K562 (cell line): ENCODE results near the gene CD37. TPM values are rescaled to one million over a fixed set of nuclear protein-coding genes. Genes with fewer than 3 reads are reported as not detected.

Experiments
- ATAC-seq: fragments of 200-7000 bp; cut with Tn5 transposase; 3 replicates; pipeline ENCODE4 v1.9.1; 2020; ENCODE audit warnings: moderate library complexity
- BruUV-seq: library from RNA; stranded (reverse); fragments of 400-500 nt; replicated peaks from 2 replicates; lab custom pipeline; 2021; lab: Mats Ljungman, UMichigan
- CTCF ChIA-PET: fragments of 300-600 bp; formaldehyde crosslinking; extraction: SDS; loops from one replicate; lab custom pipeline; 2021; ENCODE audit warnings: low intra/inter-chr PET ratio; lab: Yijun Ruan, JAX
- POLR2A ChIA-PET: fragments of 300-600, 350-650 bp; sonication (Branson Sonifier 250); formaldehyde crosslinking; extraction: SDS; loops from one replicate; lab custom pipeline; 2021; ENCODE audit warnings: antibody characterized with exemption, inconsistent platforms; lab: Yijun Ruan, JAX
- DNase-seq, 4 experiments: peaks; one replicate each; pipeline versions ENCODE4 v3.0.0 to v3.0.0-alpha.2; 2011 to 2018; ENCODE audit warnings: low spot score in 3 of 4, mixed read lengths in 3 of 4; ENCODE audit errors: extremely low read depth in 1 of 4
- FAIRE-seq: peaks from 2 replicates; lab custom pipeline; 2011; peaks lifted over from hg19 to GRCh38; lab: Jason Lieb, UNC
- H2AFZ ChIP-seq: 2 replicates; pipeline ENCODE4 v1.6.0; 2011; ENCODE audit warnings: low read depth, low read length, control low read depth, inconsistent platforms
- H3K27ac ChIP-seq: fragments of 200-600 bp; 3 replicates; pipeline ENCODE4 v1.8.0; 2011; ENCODE audit warnings: low read depth, mild to moderate bottlenecking, control low read depth, inconsistent platforms, low read length, moderate library complexity, mixed read lengths; ENCODE audit errors: extremely low read depth
- H3K27me3 ChIP-seq, 2 experiments: fragments of 300-600 bp in 1 of 2; 2 replicates in 1 of 2; 3 replicates in 1 of 2; pipeline versions ENCODE4 v1.6.0 to v1.8.0; 2011; ENCODE audit warnings: inconsistent platforms in 2 of 2, low read length in 2 of 2, mild to moderate bottlenecking in 1 of 2, mixed read lengths in 1 of 2, moderate library complexity in 1 of 2; ENCODE audit not compliant: control insufficient read depth in 2 of 2, insufficient read depth in 2 of 2
- H3K36me3 ChIP-seq: fragments of 300-600 bp; 3 replicates; pipeline ENCODE4 v1.8.0; 2011; ENCODE audit warnings: mild to moderate bottlenecking, low read length, inconsistent platforms; ENCODE audit not compliant: control insufficient read depth, insufficient read depth
- H3K4me1 ChIP-seq, 2 experiments: fragments of 200-600 bp in 1 of 2; replicated peaks in 1 of 2; 2 replicates in 1 of 2; 3 replicates in 1 of 2; pipeline versions ENCODE4 v1.5.1 to v1.8.0; 2011; ENCODE audit warnings: inconsistent platforms in 2 of 2, low read length in 2 of 2, mild to moderate bottlenecking in 1 of 2, mixed read lengths in 1 of 2, moderate library complexity in 1 of 2; ENCODE audit not compliant: control insufficient read depth in 2 of 2, insufficient read depth in 2 of 2
- H3K4me2 ChIP-seq: 2 replicates; pipeline ENCODE4 v1.6.1; 2011; ENCODE audit warnings: low read length, control low read depth, inconsistent platforms, mixed read lengths; ENCODE audit not compliant: insufficient read depth
- H3K4me3 ChIP-seq: fragments of 200-600 bp; sonication (generic), shearing (Covaris generic); 2 replicates; pipeline ENCODE4 v1.5.1; 2016; ENCODE audit warnings: control low read depth, inconsistent platforms
- H3K79me2 ChIP-seq: fragments of 200-600 bp; 3 replicates; pipeline ENCODE4 v1.8.0; 2011; ENCODE audit warnings: low read length, inconsistent platforms; ENCODE audit not compliant: control insufficient read depth, insufficient read depth
- H3K9ac ChIP-seq, 2 experiments: 2 replicates each; pipeline versions ENCODE4 v1.6.0 to v1.6.1; 2011; ENCODE audit warnings: low read depth in 2 of 2, low read length in 2 of 2, control low read depth in 1 of 2, inconsistent platforms in 1 of 2, mild to moderate bottlenecking in 1 of 2, mixed read lengths in 1 of 2; ENCODE audit not compliant: insufficient read depth in 1 of 2
- H3K9me1 ChIP-seq: one replicate; pipeline ENCODE4 v1.6.0; 2011; ENCODE audit warnings: inconsistent platforms, mild to moderate bottlenecking, low read length, moderate library complexity; ENCODE audit not compliant: control insufficient read depth, insufficient read depth
- H3K9me3 ChIP-seq: replicated peaks from 2 replicates; pipeline ENCODE4 v1.5.1; 2011; ENCODE audit warnings: low read depth, low read length, inconsistent platforms; ENCODE audit not compliant: control insufficient read depth, insufficient read depth
- H4K20me1 ChIP-seq: replicated peaks from 2 replicates; pipeline ENCODE4 v1.6.1; 2011; ENCODE audit warnings: low read length, inconsistent platforms, mixed read lengths; ENCODE audit not compliant: control insufficient read depth, insufficient read depth
- BRD4 ChIP-seq: fragments of 200-600 bp; sonication (generic); IDR thresholded peaks from 2 replicates; pipeline ENCODE4 v1.6.1; 2017; ENCODE audit warnings: inconsistent platforms
- NCOA2 ChIP-seq, 2 experiments: fragments of 450-650 bp; IDR thresholded peaks; 2 replicates each; pipeline ENCODE4 v1.6.1; 2018; ENCODE audit warnings: mild to moderate bottlenecking in 2 of 2, moderate library complexity in 1 of 2; ENCODE audit not compliant: partially characterized antibody in 2 of 2
- POLR2B ChIP-seq: fragments of 450-650 bp; IDR thresholded peaks from 2 replicates; pipeline ENCODE4 v1.6.1; 2018; ENCODE audit warnings: low read depth; ENCODE audit not compliant: partially characterized antibody
- SP1 ChIP-seq: sonication (generic); formaldehyde crosslinking; IDR thresholded peaks from 2 replicates; pipeline ENCODE4 v1.8.1; 2022; ENCODE audit warnings: mild to moderate bottlenecking, missing genetic modification reagents
- YBX1 ChIP-seq: fragments of 450-650 bp; IDR thresholded peaks from 2 replicates; pipeline ENCODE4 v1.7.1; 2016; ENCODE audit warnings: mild to moderate bottlenecking
- ZNF561 ChIP-seq: fragments of 450-650 bp; formaldehyde crosslinking; conservative IDR thresholded peaks from 2 replicates; pipeline ENCODE4 v1.4.0; 2020; ENCODE audit warnings: mild to moderate bottlenecking, moderate library complexity
- WGBS: fragments of 100-300 bp; shearing (Covaris generic); methylation state at CpG from one replicate; pipeline ENCODE4 v1.1.6; 2016; ENCODE audit warnings: low coverage, mixed read lengths; ENCODE audit not compliant: insufficient coverage; ENCODE audit errors: missing lambda C conversion rate; 5-methylcytosine and 5-hydroxymethylcytosine counted together
- in situ Hi-C: fragments of 300-500 bp; cut with MboI; formaldehyde crosslinking; loops from 4 replicates; pipeline ENCODE4 v1.15.0; 2018; ENCODE audit warnings: inconsistent platforms, mixed read lengths
- intact Hi-C: fragments of 100-400 bp; cut with micrococcal nuclease; formaldehyde crosslinking; loops from 2 replicates; pipeline ENCODE4 v1.14.2; 2022
- polyA plus RNA-seq, 8 experiments: library from polyadenylated mRNA; depleted of rRNA in 4 of 8; stranded (reverse) in 5 of 8; unstranded in 3 of 8; fragments of >200 nt; fragmentation: Nextera tagmentation in 2 of 8; fragmentation: Illumina TruSeq in 1 of 8; extraction: Ambion mirVana in 2 of 8; extraction: Trizol in 1 of 8; gene quantifications; 2 replicates each; pipeline versions ENCODE4 v1.2.1 to v1.2.3, GENCODE V29; 2011 to 2014; ENCODE audit warnings: inconsistent platforms in 1 of 8, missing spikeins in 1 of 8
- total RNA-seq, 7 experiments: library from RNA; depleted of rRNA in 6 of 7; stranded (reverse); fragments of >200 nt in 6 of 7; fragmentation: Illumina TruSeq in 2 of 7; extraction: Trizol in 2 of 7; gene quantifications; 2 replicates each; pipeline versions ENCODE4 v1.2.1 to v1.2.3, GENCODE V29; 2011 to 2021; ENCODE audit warnings: low replicate concordance in 1 of 7
- TF ChIP-seq, protein P1 (sequence below): fragments of 250-450 bp; sonication (Bioruptor Pico); IDR thresholded peaks from 2 replicates; pipeline ENCODE4 v1.4.0; 2020
- TF ChIP-seq, protein P2 (sequence below), 2 experiments: IDR thresholded peaks in 1 of 2; conservative IDR thresholded peaks in 1 of 2; 2 replicates each; pipeline ENCODE4 v1.6.1; 2016; ENCODE audit warnings: low read depth in 2 of 2, mild to moderate bottlenecking in 1 of 2, missing compliant biosample characterization in 1 of 2, missing genetic modification characterization in 1 of 2, moderate library complexity in 1 of 2
- TF ChIP-seq, protein P3 (sequence below): fragments of 450-650 bp; IDR thresholded peaks from 2 replicates; pipeline ENCODE4 v1.6.1; 2016; ENCODE audit warnings: borderline replicate concordance
- TF ChIP-seq, protein P4 (sequence below), 2 experiments: fragments of 450-650 bp; conservative IDR thresholded peaks; 2 replicates each; pipeline ENCODE4 v1.6.1; 2017; ENCODE audit warnings: mild to moderate bottlenecking in 2 of 2, moderate library complexity in 2 of 2

CD37 gene
- total and polyA plus RNA-seq, 9 of the 15 experiments (the other 6 are each of a cell fraction or from before 2014, with no cell fraction given), result 2.5 to 19.0 (median 7.4) TPM

DNA sequence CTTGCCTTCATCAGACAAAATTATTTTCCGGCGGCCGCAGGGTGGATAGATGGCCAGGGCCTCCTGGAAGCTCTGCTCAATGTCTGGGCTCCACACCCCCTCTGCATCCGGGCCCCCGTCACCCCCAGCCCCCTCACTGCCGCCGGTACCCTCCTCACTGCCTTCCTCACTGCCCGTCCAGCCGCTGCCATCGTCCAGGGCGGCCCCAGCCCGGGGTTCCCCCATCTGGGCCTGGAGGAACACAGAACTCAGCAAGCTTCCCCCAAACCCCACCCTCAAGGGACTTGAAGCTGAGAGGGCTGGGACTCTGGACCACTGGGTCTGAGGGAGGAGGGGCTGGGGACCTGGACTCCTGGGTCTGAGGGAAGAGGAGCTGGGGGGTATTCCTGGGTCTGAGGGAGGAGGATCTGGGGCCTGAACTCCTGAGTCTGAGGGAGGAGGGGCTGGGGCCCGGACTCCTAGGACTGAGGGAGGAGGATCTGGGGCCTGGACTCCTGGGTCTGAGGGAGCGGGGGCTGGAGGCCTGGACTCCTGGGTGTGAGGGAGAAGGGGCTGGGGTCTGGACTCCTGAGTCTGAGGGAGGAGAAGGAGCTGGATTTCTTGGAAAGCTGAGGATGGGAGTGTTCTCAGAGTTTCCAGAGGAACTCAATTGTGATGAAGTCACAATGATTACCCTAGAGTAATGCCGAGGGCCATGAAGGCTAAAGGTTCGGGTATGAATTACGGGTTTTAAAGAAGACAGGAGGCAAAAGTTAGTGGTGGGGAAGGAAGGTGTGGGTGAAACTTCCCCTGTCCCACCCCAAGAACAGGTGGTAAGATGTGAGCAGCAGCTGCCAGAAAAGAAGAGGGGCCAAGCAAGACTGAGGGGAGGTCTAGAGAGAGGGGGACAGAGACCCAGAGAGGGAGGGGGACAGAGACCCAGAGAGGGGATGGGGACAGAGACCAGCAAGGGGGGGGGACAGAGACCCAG lies 24.9 kb downstream of the CD37 start:
- Histone ChIP-seq H2AFZ (no peak overlapping the region), H3K4me1 (peaks cover 17 to 61% of the 10 kb centered on the region in 2 experiments), H3K27ac (no peak overlapping the region), H3K4me2 (no peak overlapping the region), H3K9ac (peak overlapping the region in 1 of 2 experiments; percentile 80; a peak in 1 of 4 replicates), H3K9me1 (no peaks in the 10 kb centered on the region), H3K36me3 (peaks cover 16% of the 10 kb centered on the region; the same call in 1 of the 3 replicates), H3K27me3 (no peaks in the 10 kb centered on the region), H3K9me3 (no peaks in the 10 kb centered on the region), H3K79me2 (peaks cover 7% of the 10 kb centered on the region; the same call in 1 of the 3 replicates), H4K20me1 (no peaks in the 10 kb centered on the region), H3K4me3 (no peak overlapping the region)
- no TSS peak for BruUV-seq
- intact Hi-C loops, result no loop called here
- ATAC-seq (no peak), DNase-seq (no peak), FAIRE-seq (no peak)
- in situ Hi-C loops, result no loop called here
- ChIA-PET CTCF (no interaction called here), POLR2A (interaction anchor here (0.6 to 0.9 kb wide), 2 partner anchors 15 to 20 kb away, joined by 3 to 5 read pairs; no protein-coding TSS in a partner anchor)
- WGBS, result 70% methylated on average over 14 of the region's 17 CpGs
- TF ChIP-seq, protein P1, sequence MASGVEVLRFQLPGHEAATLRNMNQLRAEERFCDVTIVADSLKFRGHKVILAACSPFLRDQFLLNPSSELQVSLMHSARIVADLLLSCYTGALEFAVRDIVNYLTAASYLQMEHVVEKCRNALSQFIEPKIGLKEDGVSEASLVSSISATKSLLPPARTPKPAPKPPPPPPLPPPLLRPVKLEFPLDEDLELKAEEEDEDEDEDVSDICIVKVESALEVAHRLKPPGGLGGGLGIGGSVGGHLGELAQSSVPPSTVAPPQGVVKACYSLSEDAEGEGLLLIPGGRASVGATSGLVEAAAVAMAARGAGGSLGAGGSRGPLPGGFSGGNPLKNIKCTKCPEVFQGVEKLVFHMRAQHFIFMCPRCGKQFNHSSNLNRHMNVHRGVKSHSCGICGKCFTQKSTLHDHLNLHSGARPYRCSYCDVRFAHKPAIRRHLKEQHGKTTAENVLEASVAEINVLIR (CRISPR knock-in tag), result no peak
- TF ChIP-seq, protein P2, sequence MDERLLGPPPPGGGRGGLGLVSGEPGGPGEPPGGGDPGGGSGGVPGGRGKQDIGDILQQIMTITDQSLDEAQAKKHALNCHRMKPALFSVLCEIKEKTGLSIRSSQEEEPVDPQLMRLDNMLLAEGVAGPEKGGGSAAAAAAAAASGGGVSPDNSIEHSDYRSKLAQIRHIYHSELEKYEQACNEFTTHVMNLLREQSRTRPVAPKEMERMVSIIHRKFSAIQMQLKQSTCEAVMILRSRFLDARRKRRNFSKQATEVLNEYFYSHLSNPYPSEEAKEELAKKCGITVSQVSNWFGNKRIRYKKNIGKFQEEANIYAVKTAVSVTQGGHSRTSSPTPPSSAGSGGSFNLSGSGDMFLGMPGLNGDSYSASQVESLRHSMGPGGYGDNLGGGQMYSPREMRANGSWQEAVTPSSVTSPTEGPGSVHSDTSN (CRISPR knock-in tag; IDR thresholded peaks at IDR 0.05; ENCODE audit: low read depth), result no peak
- TF ChIP-seq, protein P2 (tag; conservative IDR thresholded peaks at IDR 0.05; ENCODE audit: low read depth), result no peak
- no peak for TF ChIP-seq YBX1
- TF ChIP-seq, protein P3, sequence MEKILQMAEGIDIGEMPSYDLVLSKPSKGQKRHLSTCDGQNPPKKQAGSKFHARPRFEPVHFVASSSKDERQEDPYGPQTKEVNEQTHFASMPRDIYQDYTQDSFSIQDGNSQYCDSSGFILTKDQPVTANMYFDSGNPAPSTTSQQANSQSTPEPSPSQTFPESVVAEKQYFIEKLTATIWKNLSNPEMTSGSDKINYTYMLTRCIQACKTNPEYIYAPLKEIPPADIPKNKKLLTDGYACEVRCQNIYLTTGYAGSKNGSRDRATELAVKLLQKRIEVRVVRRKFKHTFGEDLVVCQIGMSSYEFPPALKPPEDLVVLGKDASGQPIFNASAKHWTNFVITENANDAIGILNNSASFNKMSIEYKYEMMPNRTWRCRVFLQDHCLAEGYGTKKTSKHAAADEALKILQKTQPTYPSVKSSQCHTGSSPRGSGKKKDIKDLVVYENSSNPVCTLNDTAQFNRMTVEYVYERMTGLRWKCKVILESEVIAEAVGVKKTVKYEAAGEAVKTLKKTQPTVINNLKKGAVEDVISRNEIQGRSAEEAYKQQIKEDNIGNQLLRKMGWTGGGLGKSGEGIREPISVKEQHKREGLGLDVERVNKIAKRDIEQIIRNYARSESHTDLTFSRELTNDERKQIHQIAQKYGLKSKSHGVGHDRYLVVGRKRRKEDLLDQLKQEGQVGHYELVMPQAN, result no peak
- no peak for TF ChIP-seq POLR2B
- TF ChIP-seq NCOA2 (IDR thresholded peaks at IDR 0.05; ENCODE audit: partially characterized antibody in 2 of 2), result no peak
- no peak for TF ChIP-seq BRD4
- no peak for TF ChIP-seq ZNF561
- no peak for TF ChIP-seq SP1 (CRISPR knock-in tag)
- TF ChIP-seq, protein P4, sequence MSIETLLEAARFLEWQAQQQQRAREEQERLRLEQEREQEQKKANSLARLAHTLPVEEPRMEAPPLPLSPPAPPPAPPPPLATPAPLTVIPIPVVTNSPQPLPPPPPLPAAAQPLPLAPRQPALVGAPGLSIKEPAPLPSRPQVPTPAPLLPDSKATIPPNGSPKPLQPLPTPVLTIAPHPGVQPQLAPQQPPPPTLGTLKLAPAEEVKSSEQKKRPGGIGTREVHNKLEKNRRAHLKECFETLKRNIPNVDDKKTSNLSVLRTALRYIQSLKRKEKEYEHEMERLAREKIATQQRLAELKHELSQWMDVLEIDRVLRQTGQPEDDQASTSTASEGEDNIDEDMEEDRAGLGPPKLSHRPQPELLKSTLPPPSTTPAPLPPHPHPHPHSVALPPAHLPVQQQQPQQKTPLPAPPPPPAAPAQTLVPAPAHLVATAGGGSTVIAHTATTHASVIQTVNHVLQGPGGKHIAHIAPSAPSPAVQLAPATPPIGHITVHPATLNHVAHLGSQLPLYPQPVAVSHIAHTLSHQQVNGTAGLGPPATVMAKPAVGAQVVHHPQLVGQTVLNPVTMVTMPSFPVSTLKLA (conservative IDR thresholded peaks at IDR 0.05), result no peak
